ENCODE measurements around the gene METTL1.

The METTL1 gene

GRCh38 chr12:57763881-57764661, 7.8 kb downstream of the METTL1 start:
- H3K4me3 ChIP-seq (replicated peaks; ENCODE audit: low read depth, low read length): no peak overlapping the region
- no peak for TF ChIP-seq CTCF (IDR thresholded peaks at IDR 0.05; ENCODE audit: low read depth, low read length, missing control alignments)
- no peak for DNase-seq (ENCODE audit: extremely low read depth, low read depth)

GRCh38 chr12:57762463-57762862, 9.4 kb downstream of the METTL1 start:
- DNase-seq (ENCODE audit: extremely low read depth, low read depth): no peak
- H3K4me3 ChIP-seq (replicated peaks; ENCODE audit: low read depth, low read length): no peak overlapping the region
- TF ChIP-seq CTCF (IDR thresholded peaks at IDR 0.05; ENCODE audit: low read depth, low read length, missing control alignments): no peak

- no peak for DNase-seq (ENCODE audit: extremely low read depth, low read depth)
- no peak overlapping the region for H3K4me3 ChIP-seq (replicated peaks; ENCODE audit: low read depth, low read length)
- TF ChIP-seq CTCF (IDR thresholded peaks at IDR 0.05; ENCODE audit: low read depth, low read length, missing control alignments): no peak
These were observed 10.4 kb downstream of the METTL1 start for GRCh38 chr12:57761391-57761998.

- TF ChIP-seq CTCF (IDR thresholded peaks at IDR 0.05; ENCODE audit: low read depth, low read length, missing control alignments): no peak
- DNase-seq (ENCODE audit: extremely low read depth, low read depth): no peak
These were observed 11.4 kb downstream of the METTL1 start for GRCh38 chr12:57760347-57760982.

GRCh38 chr12:57759360-57759980, 12.4 kb downstream of the METTL1 start:
- no peak for DNase-seq (ENCODE audit: extremely low read depth, low read depth)
- no peak overlapping the region for H3K4me3 ChIP-seq (replicated peaks; ENCODE audit: low read depth, low read length)
- peak; percentile 42 for TF ChIP-seq CTCF (IDR thresholded peaks at IDR 0.05; ENCODE audit: low read depth, low read length, missing control alignments)

More at GRCh38 chr12:57760347-57760982, 11.4 kb downstream of the METTL1 start:
- H3K4me3 ChIP-seq (replicated peaks; ENCODE audit: low read depth, low read length): no peak overlapping the region

- TF ChIP-seq CTCF (IDR thresholded peaks at IDR 0.05; ENCODE audit: low read depth, low read length, missing control alignments): no peak
- DNase-seq (ENCODE audit: extremely low read depth, low read depth): no peak
- no peak overlapping the region for H3K4me3 ChIP-seq (replicated peaks; ENCODE audit: low read depth, low read length)
These were observed 13.1 kb downstream of the METTL1 start for GRCh38 chr12:57758552-57759359.

Data from HFF-Myc (cell line).